Suprapubic skin (tissue), 3 donors: Measurements from ENCODE around the gene INKA1.

Experiments
- EP300 ChIP-seq: sonication (generic); formaldehyde crosslinking; IDR thresholded peaks from one replicate; pipeline ENCODE4 v1.6.1; 2017; ENCODE audit warnings: antibody characterized with exemption
- POLR2A ChIP-seq, 2 donors: fragments of 450-650 bp; IDR thresholded peaks; one replicate each; pipeline ENCODE4 v1.6.1; 2017; ENCODE audit warnings: antibody characterized with exemption in 2 of 2, mild to moderate bottlenecking in 2 of 2, moderate library complexity in 2 of 2
- TF ChIP-seq, protein P1 (sequence below), 2 donors: fragments of 200-600 bp in 1 of 2; fragments of 450-650 bp in 1 of 2; sonication (generic) in 1 of 2; IDR thresholded peaks; one replicate each; pipeline ENCODE4 v1.5.1; 2016 to 2019; ENCODE audit warnings: antibody characterized with exemption in 2 of 2, mild to moderate bottlenecking in 1 of 2, moderate library complexity in 1 of 2

DNA sequence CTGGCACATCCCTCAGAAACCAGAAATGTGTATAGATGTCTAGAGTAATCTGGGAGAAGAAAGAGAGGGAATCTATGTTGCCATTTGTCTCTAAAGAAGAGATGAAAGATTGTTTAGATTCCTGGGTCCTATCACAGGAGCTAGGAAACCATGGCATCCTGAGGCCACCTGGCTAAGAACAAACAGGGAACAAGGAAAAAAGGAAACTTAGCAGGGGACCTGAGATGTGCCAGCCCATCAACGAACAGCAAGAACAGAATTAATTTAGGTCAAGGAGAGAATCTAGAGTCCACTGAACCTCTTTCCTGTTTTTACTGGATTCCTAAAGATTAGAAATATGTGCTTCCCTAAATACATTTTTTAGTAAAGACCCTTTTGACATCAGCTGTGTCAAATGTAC is 47.0 kb upstream of the INKA1 start:
- TF ChIP-seq, protein P1, sequence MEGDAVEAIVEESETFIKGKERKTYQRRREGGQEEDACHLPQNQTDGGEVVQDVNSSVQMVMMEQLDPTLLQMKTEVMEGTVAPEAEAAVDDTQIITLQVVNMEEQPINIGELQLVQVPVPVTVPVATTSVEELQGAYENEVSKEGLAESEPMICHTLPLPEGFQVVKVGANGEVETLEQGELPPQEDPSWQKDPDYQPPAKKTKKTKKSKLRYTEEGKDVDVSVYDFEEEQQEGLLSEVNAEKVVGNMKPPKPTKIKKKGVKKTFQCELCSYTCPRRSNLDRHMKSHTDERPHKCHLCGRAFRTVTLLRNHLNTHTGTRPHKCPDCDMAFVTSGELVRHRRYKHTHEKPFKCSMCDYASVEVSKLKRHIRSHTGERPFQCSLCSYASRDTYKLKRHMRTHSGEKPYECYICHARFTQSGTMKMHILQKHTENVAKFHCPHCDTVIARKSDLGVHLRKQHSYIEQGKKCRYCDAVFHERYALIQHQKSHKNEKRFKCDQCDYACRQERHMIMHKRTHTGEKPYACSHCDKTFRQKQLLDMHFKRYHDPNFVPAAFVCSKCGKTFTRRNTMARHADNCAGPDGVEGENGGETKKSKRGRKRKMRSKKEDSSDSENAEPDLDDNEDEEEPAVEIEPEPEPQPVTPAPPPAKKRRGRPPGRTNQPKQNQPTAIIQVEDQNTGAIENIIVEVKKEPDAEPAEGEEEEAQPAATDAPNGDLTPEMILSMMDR (IDR thresholded peaks at IDR 0.05): no peak
- no peak for TF ChIP-seq POLR2A (IDR thresholded peaks at IDR 0.05)
- TF ChIP-seq EP300: no peak
